ENCODE data around the gene ZBTB44.

- TF ChIP-seq CTCF (IDR thresholded peaks at IDR 0.05) (no peak), POLR2A (IDR thresholded peaks at IDR 0.05) (no peak)
These were observed 102.2 kb downstream of the ZBTB44 start for GRCh38 chr11:130212431-130212961.

Measured in esophagus squamous epithelium (tissue), 4 donors.